CD4-positive, alpha-beta T cell treated with Interleukin-15 for 4 hours (primary cell): ENCODE results near the gene IL1RL2.

Source experiments
- DNase-seq: peaks from one replicate; pipeline ENCODE4 v3.0.0-alpha.2; 2020; ENCODE audit warnings: low spot score

The IL1RL2 gene

DNA sequence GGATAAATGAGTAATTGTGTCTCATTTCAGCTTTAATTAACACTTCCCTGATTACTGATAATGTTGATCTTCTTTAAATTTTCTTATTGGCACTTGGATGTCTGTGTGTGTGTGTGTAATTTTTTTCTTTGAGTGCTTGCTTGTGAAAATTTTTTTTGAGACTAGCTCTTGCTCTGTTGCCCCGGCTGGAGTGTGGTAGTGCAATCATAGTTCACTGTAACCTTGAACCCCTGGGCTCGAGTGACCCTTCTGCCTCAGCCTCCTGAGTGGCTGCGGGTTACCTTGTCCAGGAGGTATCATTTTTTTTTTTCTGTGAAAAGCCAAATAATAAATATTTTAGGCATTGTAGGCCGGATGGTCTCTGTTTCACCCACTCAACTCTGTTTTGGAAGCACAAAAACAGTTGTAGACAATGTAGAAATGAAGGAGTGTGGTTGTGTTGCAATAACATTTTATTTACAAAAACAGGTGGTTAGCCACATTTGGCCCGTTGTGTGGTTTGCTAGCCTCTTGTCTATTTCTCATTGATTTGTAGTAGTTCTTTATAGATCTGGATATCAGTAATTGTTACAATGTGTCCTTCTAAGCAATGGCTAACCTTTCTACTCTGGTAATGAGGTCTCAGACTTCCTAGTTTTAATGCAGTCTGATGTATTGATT lies 7.9 kb downstream of the IL1RL2 start:
- no peak for DNase-seq

GRCh38 chr2:102197389-102198137 lies 10.7 kb downstream of the IL1RL2 start:
- no peak for DNase-seq

DNA sequence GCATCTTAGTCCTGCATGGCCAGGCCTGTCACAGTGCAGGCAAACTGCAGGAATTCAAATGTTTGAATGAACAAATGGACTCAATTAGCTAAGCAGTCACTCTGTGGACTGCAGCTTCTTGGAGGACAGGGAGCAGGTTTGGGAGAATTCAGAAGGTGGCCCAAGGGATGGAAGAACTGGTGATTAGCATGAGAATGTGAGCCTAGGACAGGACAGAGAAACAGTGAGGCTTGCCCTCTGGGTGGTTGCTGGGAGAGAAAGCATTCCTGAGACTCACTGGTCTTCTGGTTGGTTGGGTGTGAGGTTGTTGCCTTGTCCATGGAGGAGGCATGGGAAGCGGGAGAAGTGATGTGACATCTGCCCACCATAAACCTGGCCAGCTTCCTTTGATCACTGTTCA lies 13.7 kb downstream of the IL1RL2 start:
- DNase-seq, result no peak

- no peak for DNase-seq
These were observed 17.8 kb downstream of the IL1RL2 start for GRCh38 chr2:102204638-102205037.

DNA sequence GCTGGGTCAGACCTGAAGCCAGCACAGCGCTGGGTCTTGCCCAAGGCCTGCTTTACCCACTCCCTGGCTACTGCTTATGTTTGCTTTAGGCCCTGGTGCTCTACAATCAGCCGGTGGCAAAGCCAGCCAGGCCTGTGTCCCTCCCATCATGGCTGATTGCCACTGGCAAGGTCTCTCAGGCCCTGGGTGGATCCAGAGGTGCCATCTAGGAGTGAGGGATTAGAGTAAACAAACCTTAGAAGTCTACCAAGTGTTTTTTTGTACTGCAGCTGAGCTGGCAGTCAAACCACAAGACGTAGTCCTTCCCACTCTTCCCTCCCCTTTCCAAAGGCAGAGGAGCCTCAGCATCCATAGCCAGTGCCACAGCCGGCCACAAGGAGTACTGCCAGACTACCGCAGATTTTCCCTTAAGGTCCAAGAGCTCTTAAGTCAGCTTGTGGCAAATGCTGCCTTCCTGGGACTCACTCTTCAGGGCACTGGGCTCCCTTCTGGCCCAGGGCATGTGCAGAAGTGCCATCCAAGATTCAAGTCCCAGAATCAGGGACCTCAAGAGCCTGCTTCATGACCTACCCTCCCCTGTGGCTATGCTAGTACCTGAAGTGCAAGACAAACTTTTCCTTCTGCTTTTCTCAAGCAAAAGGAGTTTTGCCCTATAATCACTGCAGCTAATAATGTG lies 20.0 kb downstream of the IL1RL2 start:
- no peak for DNase-seq

DNA sequence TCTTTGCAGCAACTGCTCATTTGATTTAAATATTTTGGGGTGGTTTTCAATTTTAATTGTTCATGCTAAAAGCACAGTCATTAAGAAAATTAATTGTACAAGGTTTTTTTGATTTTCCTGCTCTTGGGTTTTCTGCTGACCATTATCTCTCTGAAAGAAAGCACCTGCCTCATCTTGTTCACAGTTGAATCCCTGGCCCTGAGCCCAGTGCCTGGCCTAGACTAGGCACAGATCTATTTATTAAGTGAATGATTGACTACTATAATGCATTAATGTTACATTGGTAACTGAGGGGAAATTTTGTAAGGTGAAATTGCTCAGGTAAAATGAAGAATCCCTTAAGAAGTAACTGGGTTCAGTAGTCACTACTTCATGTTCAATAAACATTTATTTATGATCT lies 22.0 kb downstream of the IL1RL2 start:
- no peak for DNase-seq

DNA sequence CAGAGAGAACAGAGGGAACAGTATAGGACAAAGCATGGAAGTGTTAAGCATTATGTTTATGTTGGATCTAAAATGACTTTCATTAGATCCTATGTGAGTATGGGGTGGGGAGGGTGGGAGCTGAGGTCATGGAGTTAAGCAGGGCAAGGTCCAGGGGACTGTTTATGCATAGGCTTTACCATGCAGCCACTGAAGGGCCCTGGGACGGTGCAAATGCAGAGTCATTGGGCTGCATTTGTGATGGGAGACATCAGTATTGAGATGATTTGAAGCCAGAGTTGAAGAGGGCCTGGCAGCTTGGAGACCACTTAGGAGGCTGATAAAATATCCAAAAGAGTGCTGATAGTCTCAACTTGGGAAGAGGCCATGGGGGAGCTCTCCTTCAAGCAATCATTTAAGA lies 22.7 kb downstream of the IL1RL2 start:
- DNase-seq, result no peak

- DNase-seq, result no peak
These were observed 30.2 kb downstream of the IL1RL2 start for GRCh38 chr2:102217032-102217431.

DNA sequence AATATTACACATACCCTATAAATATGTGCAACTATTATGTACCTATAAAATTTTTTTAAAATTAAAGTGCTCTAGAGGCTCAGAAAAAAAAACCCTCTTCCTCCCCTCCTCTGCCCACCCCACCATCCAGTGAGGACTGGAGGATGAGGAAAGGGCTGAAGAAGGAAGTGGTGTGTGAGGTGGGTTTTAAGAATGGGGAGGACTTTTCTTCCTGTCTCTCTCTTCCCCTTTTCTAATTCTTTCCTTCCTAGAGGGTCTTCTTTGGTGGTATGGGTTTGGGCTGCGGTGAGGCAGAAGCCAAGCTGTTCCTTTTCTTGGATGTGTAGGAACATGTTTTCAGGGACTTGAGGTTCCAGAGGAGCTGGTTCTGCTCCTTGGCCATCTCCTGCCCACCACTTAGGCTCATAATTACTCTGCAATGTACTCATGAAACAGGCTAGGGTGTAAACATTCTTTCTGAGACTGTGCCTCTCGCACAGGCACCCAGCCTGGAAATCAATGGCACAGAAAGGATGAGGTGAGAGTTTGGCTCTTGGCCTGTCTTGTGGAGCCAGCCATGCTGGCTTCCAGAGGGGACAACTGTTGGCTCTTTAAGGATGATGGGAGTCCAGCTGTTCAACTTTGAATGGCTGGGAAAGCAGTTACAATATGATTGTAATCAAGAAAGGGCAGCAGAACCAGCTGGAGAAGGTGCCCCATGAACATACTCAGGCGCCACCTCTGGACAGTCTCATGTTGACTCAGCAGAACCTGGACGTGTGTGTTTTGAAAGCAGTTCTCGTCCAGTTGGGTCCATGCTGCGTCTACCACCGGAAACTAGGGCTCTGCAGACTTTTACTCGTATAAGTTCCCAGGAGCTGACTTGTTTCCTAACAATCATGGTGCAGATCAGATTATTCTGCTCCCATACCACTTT lies 38.3 kb downstream of the IL1RL2 start:
- no peak for DNase-seq

GRCh38 chr2:102226171-102226570 lies 39.3 kb downstream of the IL1RL2 start:
- DNase-seq, result no peak

DNA sequence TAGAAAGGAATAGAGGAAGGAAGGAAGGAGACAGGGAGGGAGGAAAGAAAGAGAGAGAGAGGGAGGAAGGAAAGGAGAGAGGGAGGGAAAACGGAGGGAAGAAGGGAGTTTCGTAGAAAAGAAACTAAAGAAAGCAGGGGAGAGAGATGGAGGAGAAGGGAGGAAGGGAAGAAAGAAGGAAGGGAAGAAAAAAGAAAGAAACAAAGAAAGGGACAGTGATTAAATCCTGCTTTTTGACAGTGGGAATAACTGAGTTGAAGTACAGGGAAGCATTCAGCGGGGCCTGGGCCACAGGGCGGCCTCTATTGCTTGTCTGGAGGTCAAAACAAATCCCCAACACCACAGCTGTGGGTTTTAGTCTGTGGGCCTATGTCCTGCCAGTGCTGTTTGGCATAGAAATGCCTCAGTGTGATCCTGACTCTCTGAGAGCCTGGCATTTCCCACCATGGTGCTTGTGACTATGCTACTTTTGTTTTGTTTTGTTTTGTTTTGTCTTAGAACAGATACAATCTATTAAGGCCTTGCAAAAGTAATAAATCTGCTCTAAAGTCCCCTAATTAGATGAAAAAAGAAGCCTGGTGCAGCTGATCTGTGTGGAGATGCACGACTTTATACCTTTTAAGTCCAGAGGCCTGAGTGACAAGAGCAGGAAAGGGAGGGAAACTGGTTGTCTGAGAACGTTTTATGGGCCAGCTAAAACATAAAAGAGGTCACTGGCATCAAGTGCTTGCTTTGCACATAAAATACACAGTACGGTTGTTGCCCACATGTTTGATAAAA lies 40.0 kb downstream of the IL1RL2 start:
- no peak for DNase-seq

GRCh38 chr2:102229141-102229769 lies 42.4 kb downstream of the IL1RL2 start:
- DNase-seq, result no peak

- no peak for DNase-seq
These were observed 43.6 kb downstream of the IL1RL2 start for GRCh38 chr2:102230410-102230909.

- DNase-seq, result no peak
These were observed 46.5 kb downstream of the IL1RL2 start for GRCh38 chr2:102233132-102233884.

DNA sequence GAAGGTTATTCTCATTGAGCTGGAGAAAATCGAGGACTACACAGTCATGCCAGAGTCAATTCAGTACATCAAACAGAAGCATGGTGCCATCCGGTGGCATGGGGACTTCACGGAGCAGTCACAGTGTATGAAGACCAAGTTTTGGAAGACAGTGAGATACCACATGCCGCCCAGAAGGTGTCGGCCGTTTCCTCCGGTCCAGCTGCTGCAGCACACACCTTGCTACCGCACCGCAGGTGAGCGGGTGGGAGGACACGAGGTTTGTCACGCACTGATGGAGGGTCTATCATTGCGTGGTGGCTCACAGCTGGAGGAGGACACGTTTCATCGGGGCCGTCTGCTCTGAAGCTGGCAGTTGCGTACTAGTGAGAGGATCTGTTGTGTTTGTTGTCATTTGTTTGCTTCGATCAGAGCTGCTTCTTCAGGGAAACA lies 48.2 kb downstream of the IL1RL2 start:
- no peak for DNase-seq

DNA sequence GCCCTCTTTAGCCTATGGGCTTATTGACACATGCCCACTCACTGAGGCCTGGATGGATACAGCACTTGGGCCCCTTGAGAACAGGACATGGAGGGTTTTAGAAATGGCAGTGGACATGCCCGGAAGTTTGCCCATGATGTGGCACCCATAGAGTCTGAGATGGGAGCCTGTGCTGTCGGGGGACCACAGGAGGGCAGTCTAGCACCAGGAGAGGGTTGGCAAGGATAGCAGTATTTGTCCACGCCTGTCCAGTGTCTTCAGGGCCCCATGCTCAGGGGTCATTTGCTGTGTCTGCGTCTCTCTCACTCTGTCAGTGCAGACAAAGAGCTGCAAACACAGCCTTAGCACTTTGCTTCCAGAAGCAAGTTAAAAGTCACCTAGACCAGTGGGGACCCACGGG lies 48.7 kb downstream of the IL1RL2 start:
- peak; percentile 19 for DNase-seq

DNA sequence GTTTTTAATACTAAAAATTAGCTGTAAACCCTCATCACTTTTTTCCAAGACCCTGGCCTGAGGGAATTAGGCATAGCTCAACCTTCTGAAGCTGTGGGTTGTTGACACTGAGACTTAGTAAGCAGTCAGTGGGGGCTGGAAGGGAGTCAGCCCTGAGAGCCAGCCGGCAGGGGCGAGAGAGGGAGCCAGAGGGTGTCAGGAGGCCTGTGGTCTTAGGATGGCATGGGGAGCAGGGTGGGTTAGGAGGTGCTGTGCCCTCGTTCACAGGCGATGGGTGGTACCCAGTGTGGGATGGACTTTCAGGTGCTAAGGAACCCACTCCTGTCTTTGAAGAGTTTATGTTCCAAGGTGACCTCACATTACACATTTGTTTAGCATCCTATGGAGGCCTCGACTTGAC lies 49.3 kb downstream of the IL1RL2 start:
- no peak for DNase-seq

DNA sequence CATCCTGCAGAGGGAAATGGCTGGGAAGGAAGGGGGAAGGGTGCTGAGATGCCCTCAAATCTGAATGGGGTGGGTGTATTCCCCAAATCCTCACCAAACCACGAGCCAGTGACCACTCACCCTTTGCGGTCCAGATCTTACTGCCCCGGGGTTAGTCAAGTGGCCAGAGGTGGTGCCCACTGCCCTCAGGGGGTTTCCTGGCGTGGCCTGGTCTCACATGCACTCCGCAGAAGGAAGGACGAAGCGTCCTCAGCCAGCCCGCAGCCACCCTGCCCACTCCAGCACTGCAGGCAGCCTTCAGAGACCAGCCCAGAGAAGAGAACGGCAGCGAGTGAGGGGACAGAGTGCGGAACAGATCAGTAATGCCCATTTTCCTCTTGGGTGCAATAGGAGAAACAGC lies 50.4 kb downstream of the IL1RL2 start:
- no peak for DNase-seq

- DNase-seq, result no peak
These were observed 51.4 kb downstream of the IL1RL2 start for GRCh38 chr2:102238039-102238756.
